T-helper 17 cell (primary cell): ENCODE results near the gene PLEKHA3. TPM values are rescaled to one million over a fixed set of nuclear protein-coding genes. Genes with fewer than 3 reads are reported as not detected.
"Not testable (repeated sequence)": the region's sequence is repeated elsewhere in the genome, so short reads cannot be mapped to it uniquely, and the experiment has no call there.

Experiments used
- ATAC-seq: fragments of 150-1000 bp; cut with Tn5 transposase; 2 replicates; pipeline ENCODE4 v1.10.0; 2021; ENCODE audit warnings: mild to moderate bottlenecking, moderate library complexity
- DNase-seq, 3 donors: peaks; one replicate each; pipeline versions ENCODE4 v3.0.0 to v3.0.0-alpha.2; 2020 to 2021
- H3K9me3 ChIP-seq: one replicate; pipeline ENCODE4 v1.7.0; 2013; ENCODE audit warnings: low read length, mild to moderate bottlenecking; ENCODE audit not compliant: control insufficient read depth, poor library complexity, severe bottlenecking
- H3K27ac Mint-ChIP-seq: one replicate; pipeline ENCODE4 v1.8.0; 2022; ENCODE audit warnings: mild to moderate bottlenecking, moderate library complexity, mixed read lengths
- H3K27me3 Mint-ChIP-seq: one replicate; pipeline ENCODE4 v1.8.0; 2022; ENCODE audit warnings: mixed read lengths
- H3K36me3 Mint-ChIP-seq: one replicate; pipeline ENCODE4 v1.8.0; 2022; ENCODE audit warnings: low read depth, mixed read lengths
- H3K4me1 Mint-ChIP-seq: one replicate; pipeline ENCODE4 v1.8.0; 2022; ENCODE audit warnings: mild to moderate bottlenecking, mixed read lengths
- H3K4me3 Mint-ChIP-seq: one replicate; pipeline ENCODE4 v1.8.0; 2022; ENCODE audit warnings: mild to moderate bottlenecking, moderate library complexity, mixed read lengths
- total RNA-seq, 4 donors: library from RNA in 2 of 4; stranded (reverse) in 2 of 4; gene quantifications; one replicate each; pipeline ENCODE4 v1.2.3 and lab custom pipeline; 2022 to 2026

PLEKHA3 gene
- total RNA-seq, 2 donors from 2014 or later, result 24.9 to 26.5 TPM

DNA sequence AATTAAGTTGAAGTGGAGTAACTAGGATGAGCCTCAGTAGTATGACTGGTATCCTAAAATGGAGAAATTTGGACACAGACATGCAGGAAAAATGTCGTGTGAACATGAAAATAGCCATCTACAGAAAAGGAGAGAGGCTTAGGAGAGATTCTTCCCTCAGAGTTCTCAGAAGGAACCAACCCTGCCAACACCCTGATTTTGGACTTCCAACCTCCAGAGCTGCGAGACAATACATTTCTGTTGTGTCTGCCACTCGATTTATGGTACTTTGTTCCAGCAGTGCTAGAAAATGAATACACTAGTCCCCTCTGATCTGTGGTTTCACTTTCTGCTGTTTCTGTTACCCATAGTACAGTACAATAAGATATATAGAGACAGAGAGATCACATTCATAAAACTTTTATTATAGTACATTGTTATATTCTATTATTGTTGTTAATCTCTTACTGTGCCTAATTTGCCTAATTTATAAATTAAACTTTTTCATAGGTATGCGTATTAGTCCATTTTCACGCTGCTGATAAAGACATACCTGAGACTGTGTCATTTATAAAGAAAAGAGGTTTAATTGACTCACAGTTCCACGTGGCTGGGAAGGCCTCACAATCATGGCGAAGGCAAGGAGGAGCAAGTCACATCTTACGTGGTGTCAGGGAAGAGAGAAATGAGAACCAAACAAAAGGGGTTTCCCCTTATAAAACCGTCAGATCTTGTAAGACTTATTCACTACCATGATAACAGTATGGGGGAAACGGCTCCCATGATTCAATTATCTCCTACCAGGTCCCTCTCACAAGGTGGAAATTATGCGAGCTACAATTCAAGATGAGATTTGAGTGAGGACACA, 41.3 kb downstream of the PLEKHA3 start:
- DNase-seq, result no peak
- Mint-ChIP-seq H3K4me3 (peak overlapping the region; percentile 46), H3K27me3 (no peaks in the 10 kb centered on the region), H3K4me1 (peaks cover 17% of the 10 kb centered on the region), H3K36me3 (no peaks in the 10 kb centered on the region), H3K27ac (peak overlapping the region; percentile 88)
- ATAC-seq, result no peak
- H3K9me3 ChIP-seq, result no peaks in the 10 kb centered on the region

DNA sequence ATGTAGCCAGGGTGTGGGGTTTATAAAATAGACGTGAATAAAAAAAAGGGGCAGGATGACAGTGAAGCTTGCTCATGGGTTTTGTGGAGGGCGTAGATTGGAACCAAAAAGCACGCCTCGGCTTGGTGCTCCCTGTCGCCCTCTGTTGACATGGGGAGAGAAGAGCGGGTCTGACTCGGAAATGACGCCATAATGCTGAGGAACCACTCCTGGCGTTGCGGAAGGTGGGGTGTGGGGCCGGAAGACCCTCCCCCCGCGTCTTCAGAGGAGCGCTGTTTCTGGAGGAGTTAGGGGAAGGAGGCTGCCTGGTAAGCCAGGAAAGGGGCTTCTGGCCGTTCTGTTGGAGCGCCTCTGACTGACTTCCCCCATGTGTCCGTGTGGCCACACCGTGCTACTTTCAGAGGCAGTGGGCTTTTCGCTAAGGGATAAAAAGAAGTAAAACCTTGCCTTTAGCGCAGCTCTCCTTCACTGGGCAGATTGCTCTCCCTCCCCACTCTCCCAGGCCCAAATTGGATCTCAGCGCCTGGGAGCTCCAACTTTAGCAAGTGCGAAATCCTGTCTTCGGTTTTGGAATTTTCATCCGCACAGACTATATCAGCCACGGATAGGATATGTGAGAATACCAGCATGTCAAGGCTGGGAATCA, 42.8 kb downstream of the PLEKHA3 start:
- no peaks in the 10 kb centered on the region for H3K27me3 Mint-ChIP-seq
- no peaks in the 10 kb centered on the region for H3K9me3 ChIP-seq
- DNase-seq, result peak; percentile 60 to 76 (median 72)
- peak; percentile 99 for ATAC-seq
- peaks cover 2% of the 10 kb centered on the region for H3K36me3 Mint-ChIP-seq
- H3K4me1 Mint-ChIP-seq, result peaks cover 25% of the 10 kb centered on the region
- peak overlapping the region; percentile 92 for H3K4me3 Mint-ChIP-seq
- peak overlapping the region; percentile 86 for H3K27ac Mint-ChIP-seq

GRCh38 chr2:178523596-178524134, 43.4 kb downstream of the PLEKHA3 start:
- DNase-seq (no peak), ATAC-seq (peak; percentile 7)
- H3K27ac Mint-ChIP-seq, result peak overlapping the region; percentile 86
- H3K27me3 Mint-ChIP-seq, result no peaks in the 10 kb centered on the region
- H3K36me3 Mint-ChIP-seq, result peaks cover 3% of the 10 kb centered on the region
- peak overlapping the region; percentile 92 for H3K4me3 Mint-ChIP-seq
- H3K4me1 Mint-ChIP-seq, result peaks cover 27% of the 10 kb centered on the region
- H3K9me3 ChIP-seq, result no peaks in the 10 kb centered on the region

DNA sequence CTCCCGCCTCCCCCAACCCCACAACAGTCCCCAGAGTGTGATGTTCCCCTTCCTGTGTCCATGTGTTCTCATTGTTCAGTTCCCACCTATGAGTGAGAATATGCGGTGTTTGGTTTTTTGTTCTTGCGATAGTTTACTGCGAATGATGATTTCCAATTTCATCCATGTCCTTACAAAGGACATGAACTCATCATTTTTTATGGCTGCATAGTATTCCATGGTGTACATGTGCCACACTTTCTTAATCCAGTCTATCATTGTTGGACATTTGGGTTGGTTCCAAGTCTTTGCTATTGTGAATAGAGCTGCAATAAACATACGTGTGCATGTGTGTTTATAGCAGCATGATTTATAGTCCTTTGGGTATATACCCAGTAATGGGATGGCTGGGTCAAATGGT, 44.8 kb downstream of the PLEKHA3 start:
- not testable (repeated sequence) for DNase-seq, ATAC-seq
- H3K4me1 Mint-ChIP-seq, result peaks cover 29% of the 10 kb centered on the region

GRCh38 chr2:178525460-178525859, 45.2 kb downstream of the PLEKHA3 start:
- ATAC-seq, H3K27ac Mint-ChIP-seq, DNase-seq, H3K36me3 Mint-ChIP-seq, H3K27me3 Mint-ChIP-seq, H3K9me3 ChIP-seq: not testable (repeated sequence)
- H3K4me3 Mint-ChIP-seq, result peak overlapping the region; percentile 39
- peaks cover 31% of the 10 kb centered on the region for H3K4me1 Mint-ChIP-seq

More for the DNA sequence above, 44.8 kb downstream of the PLEKHA3 start:
- H3K36me3 Mint-ChIP-seq, H3K9me3 ChIP-seq, H3K4me3 Mint-ChIP-seq, H3K27ac Mint-ChIP-seq, H3K27me3 Mint-ChIP-seq: not testable (repeated sequence)

DNA sequence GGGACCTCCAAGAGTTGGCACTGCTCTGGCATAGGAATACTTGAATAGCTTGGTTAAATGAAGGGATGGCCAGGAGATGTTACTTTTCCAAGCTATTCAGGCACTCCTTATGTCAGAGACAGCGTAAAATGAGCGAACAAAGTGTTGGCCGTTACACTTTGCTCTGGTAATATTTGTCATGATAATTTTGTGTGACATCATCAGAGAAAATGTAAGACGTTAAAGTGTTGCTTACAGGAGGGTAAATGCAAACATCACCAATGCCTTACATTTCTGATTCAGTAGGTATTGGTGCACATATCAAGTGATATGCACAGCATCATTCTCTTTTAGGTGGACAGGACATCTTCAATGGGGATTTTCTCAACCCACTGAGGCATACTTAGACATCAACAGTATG, 46.0 kb downstream of the PLEKHA3 start:
- Mint-ChIP-seq H3K27ac (no peak overlapping the region), H3K4me3 (no peak overlapping the region), H3K4me1 (peaks cover 33% of the 10 kb centered on the region), H3K27me3 (no peaks in the 10 kb centered on the region), H3K36me3 (peaks cover 3% of the 10 kb centered on the region)
- ATAC-seq (no peak), DNase-seq (no peak)
- H3K9me3 ChIP-seq, result no peaks in the 10 kb centered on the region

DNA sequence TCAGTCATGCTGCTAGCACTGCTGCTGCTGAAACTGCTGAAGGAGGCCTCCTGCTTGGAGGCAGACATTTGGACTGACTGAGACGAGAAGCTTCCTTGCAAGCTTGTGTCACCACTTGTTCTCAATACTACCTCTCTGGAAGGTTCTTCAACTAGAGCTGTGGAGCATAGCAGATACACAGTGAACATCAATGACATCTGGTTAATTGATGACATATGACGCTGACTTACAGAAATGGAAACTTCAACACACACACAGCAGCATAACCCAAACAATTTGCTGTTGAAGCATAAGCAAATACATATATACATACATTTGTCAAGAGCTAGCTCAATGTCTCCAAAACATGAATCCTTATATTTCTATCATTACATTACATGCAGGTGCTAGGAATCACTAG, 47.3 kb downstream of the PLEKHA3 start:
- peaks cover 30% of the 10 kb centered on the region for H3K4me1 Mint-ChIP-seq
- no peak for DNase-seq
- H3K27ac Mint-ChIP-seq, result no peak overlapping the region
- no peak overlapping the region for H3K4me3 Mint-ChIP-seq
- ATAC-seq, result no peak
- no peaks in the 10 kb centered on the region for H3K27me3 Mint-ChIP-seq
- H3K36me3 Mint-ChIP-seq, result peaks cover 6% of the 10 kb centered on the region
- H3K9me3 ChIP-seq, result no peaks in the 10 kb centered on the region

DNA sequence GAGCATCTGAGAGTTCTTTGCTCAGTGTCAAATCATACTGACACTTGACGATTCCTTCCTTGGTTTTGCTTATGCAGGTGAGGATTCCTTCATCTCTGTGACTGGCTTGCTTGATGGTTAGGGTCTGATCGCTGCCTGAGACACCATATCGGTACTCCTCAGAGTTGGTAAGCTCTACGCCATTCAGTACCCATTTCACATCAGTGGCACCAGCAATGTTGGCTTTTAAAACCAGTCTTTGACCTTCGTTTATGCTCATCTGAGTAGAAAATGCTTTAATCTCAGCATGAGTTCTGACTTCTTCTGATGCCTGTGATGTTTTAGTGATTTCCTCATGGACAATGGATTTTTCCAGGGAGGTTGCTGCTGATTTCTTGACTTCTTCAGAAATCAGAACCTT, 48.4 kb downstream of the PLEKHA3 start:
- Mint-ChIP-seq H3K4me1 (peaks cover 28% of the 10 kb centered on the region), H3K27me3 (no peaks in the 10 kb centered on the region), H3K27ac (no peak overlapping the region), H3K4me3 (no peak overlapping the region), H3K36me3 (peaks cover 6% of the 10 kb centered on the region)
- DNase-seq (no peak), ATAC-seq (no peak)
- no peaks in the 10 kb centered on the region for H3K9me3 ChIP-seq

DNA sequence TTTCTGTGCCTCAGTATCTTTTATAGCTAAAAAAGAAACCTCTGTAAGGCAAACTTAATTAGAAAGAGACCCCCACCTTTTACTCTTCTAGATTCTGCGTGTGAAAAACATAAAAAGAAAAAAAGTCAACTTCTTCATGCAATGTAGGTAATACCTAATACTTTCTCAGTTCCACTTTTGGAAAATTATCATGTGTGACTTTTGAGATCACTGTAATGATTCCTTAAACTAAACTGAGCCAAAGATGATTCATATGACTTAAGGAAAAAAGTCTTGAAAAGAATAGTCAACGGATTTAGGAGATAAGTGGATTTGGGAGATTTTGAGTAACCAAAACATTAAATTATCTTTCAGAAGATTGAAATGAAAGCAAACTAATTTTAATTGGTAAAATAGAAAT, 48.9 kb downstream of the PLEKHA3 start:
- H3K36me3 Mint-ChIP-seq, result peaks cover 8% of the 10 kb centered on the region
- peaks cover 25% of the 10 kb centered on the region for H3K4me1 Mint-ChIP-seq
- no peak overlapping the region for H3K4me3 Mint-ChIP-seq
- H3K9me3 ChIP-seq, result no peaks in the 10 kb centered on the region
- no peaks in the 10 kb centered on the region for H3K27me3 Mint-ChIP-seq
- no peak for DNase-seq
- no peak for ATAC-seq
- peak overlapping the region; percentile 21 for H3K27ac Mint-ChIP-seq

GRCh38 chr2:178530131-178530530, 49.9 kb downstream of the PLEKHA3 start:
- peaks cover 25% of the 10 kb centered on the region for H3K4me1 Mint-ChIP-seq
- H3K27ac Mint-ChIP-seq, result peak overlapping the region; percentile 69

DNA sequence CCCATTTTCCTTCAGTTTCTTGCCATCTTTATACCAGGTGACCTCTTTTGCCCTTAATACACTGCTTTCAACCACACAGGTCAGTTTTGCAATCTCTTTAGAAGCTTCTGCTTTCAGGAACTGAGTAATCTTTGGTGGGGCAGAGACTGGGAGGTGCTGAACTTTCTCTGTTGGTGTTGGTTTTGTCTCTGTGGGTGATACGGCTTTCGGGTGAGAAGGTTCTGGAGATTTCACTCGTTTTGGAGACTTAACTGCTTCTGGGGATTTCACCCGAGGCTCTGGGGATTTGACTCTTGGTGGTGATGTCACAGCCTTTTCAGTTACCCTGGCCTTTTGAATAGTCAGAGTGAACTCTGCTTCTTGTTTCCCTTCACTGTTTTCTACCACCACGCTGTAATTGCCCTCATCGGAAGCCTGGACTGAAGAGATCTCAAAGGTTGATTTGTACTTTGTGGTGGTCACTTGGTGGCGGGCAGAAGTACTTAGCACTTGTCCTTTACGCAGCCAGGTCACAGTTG, 50.4 kb downstream of the PLEKHA3 start:
- H3K4me3 Mint-ChIP-seq, result peak overlapping the region; percentile 25
- peaks cover 8% of the 10 kb centered on the region for H3K36me3 Mint-ChIP-seq

More at GRCh38 chr2:178530131-178530530, 49.9 kb downstream of the PLEKHA3 start:
- no peaks in the 10 kb centered on the region for H3K9me3 ChIP-seq
- DNase-seq, result no peak
- peaks cover 8% of the 10 kb centered on the region for H3K36me3 Mint-ChIP-seq
- H3K27me3 Mint-ChIP-seq, result no peaks in the 10 kb centered on the region
- no peak for ATAC-seq
- no peak overlapping the region for H3K4me3 Mint-ChIP-seq

GRCh38 chr2:178531168-178531567, 50.9 kb downstream of the PLEKHA3 start:
- no peaks in the 10 kb centered on the region for H3K9me3 ChIP-seq
- ATAC-seq (peak; percentile 8), DNase-seq (no peak)
- Mint-ChIP-seq H3K27ac (peak overlapping the region; percentile 69), H3K27me3 (no peaks in the 10 kb centered on the region), H3K4me3 (no peak overlapping the region), H3K4me1 (peaks cover 20% of the 10 kb centered on the region), H3K36me3 (peaks cover 8% of the 10 kb centered on the region)

More for the DNA sequence above, 50.4 kb downstream of the PLEKHA3 start:
- H3K27me3 Mint-ChIP-seq, result no peaks in the 10 kb centered on the region
- no peak for DNase-seq
- H3K4me1 Mint-ChIP-seq, result peaks cover 22% of the 10 kb centered on the region
- no peaks in the 10 kb centered on the region for H3K9me3 ChIP-seq
- peak; percentile 72 for ATAC-seq
- H3K27ac Mint-ChIP-seq, result peak overlapping the region; percentile 69

GRCh38 chr2:178536037-178536436, 55.8 kb downstream of the PLEKHA3 start:
- Mint-ChIP-seq H3K4me1 (peaks cover 2% of the 10 kb centered on the region), H3K36me3 (peaks cover 8% of the 10 kb centered on the region), H3K4me3 (no peak overlapping the region), H3K27me3 (no peaks in the 10 kb centered on the region), H3K27ac (no peak overlapping the region)
- no peaks in the 10 kb centered on the region for H3K9me3 ChIP-seq
- no peak for DNase-seq
- no peak for ATAC-seq
